SIG-M5 treated with dmso at 0.1 percent for 504 hours (cell line): ENCODE results near the gene STRA8.

Experiments
- DNase-seq: peaks from one replicate; lab custom pipeline; 2025; ENCODE audit not compliant: unreplicated experiment; lab: John Stamatoyannopoulos, UW

Gene STRA8

GRCh38 chr7:135235841-135236240, 2.2 kb downstream of the STRA8 start:
- no peak for DNase-seq

- no peak for DNase-seq
These were observed 3.1 kb downstream of the STRA8 start for GRCh38 chr7:135236727-135237126.

- DNase-seq, result no peak
These were observed 4.6 kb downstream of the STRA8 start for GRCh38 chr7:135238112-135238744.

- no peak for DNase-seq
These were observed 5.6 kb downstream of the STRA8 start for GRCh38 chr7:135239263-135239662.

- no peak for DNase-seq
These were observed 6.8 kb downstream of the STRA8 start for GRCh38 chr7:135240441-135240840.

GRCh38 chr7:135242096-135242684, 8.6 kb downstream of the STRA8 start:
- DNase-seq, result no peak

GRCh38 chr7:135245226-135246190, 11.9 kb downstream of the STRA8 start:
- no peak for DNase-seq

GRCh38 chr7:135246191-135246825, 12.7 kb downstream of the STRA8 start:
- DNase-seq, result no peak

GRCh38 chr7:135247746-135248471, 14.3 kb downstream of the STRA8 start:
- no peak for DNase-seq

- DNase-seq, result no peak
These were observed 14.9 kb downstream of the STRA8 start for GRCh38 chr7:135248546-135248945.

GRCh38 chr7:135251496-135252391, 18.1 kb downstream of the STRA8 start:
- DNase-seq, result no peak

- DNase-seq, result peak; percentile 66
These were observed 20.5 kb downstream of the STRA8 start for GRCh38 chr7:135253851-135254771.

GRCh38 chr7:135257790-135258189, 24.2 kb downstream of the STRA8 start:
- no peak for DNase-seq

GRCh38 chr7:135258585-135258984, 24.9 kb downstream of the STRA8 start:
- DNase-seq, result no peak

- DNase-seq, result no peak
These were observed 26.1 kb downstream of the STRA8 start for GRCh38 chr7:135259702-135260101.

GRCh38 chr7:135260470-135260869, 26.8 kb downstream of the STRA8 start:
- DNase-seq, result no peak

GRCh38 chr7:135260930-135261721, 27.5 kb downstream of the STRA8 start:
- DNase-seq, result no peak
